HG03457 (cell line): ENCODE data around the gene TSPAN31.

ENCODE experiments used
- ATAC-seq: cut with Tn5 transposase; IDR thresholded peaks from one replicate; pipeline ENCODE4 v1.9.1; 2021; ENCODE audit warnings: moderate number of reproducible peaks; ENCODE audit not compliant: unreplicated experiment

The TSPAN31 gene

GRCh38 chr12:57735198-57735855 lies 9.5 kb upstream of the TSPAN31 start:
- ATAC-seq: no peak

GRCh38 chr12:57735952-57736740 lies 8.7 kb upstream of the TSPAN31 start:
- no peak for ATAC-seq

GRCh38 chr12:57736741-57737466 lies 7.9 kb upstream of the TSPAN31 start:
- no peak for ATAC-seq

- ATAC-seq: no peak
Measured at GRCh38 chr12:57737467-57738460, 7.1 kb upstream of the TSPAN31 start.

- ATAC-seq: no peak
Measured at GRCh38 chr12:57738661-57739237, 6.1 kb upstream of the TSPAN31 start, which contains the start of gene AGAP2. Gene AGAP2 (minus strand): TSS chr12:57738742. CDS start chr12:57738246, 496 bp downstream.

- ATAC-seq: no peak
Measured at GRCh38 chr12:57739387-57739786, 5.5 kb upstream of the TSPAN31 start.

- ATAC-seq: no peak
Measured at GRCh38 chr12:57739914-57740538, 4.8 kb upstream of the TSPAN31 start.

- peak; percentile 41 for ATAC-seq
Measured at GRCh38 chr12:57740656-57741412, 4.0 kb upstream of the TSPAN31 start.

- ATAC-seq: no peak
Measured at GRCh38 chr12:57741413-57741789, 3.4 kb upstream of the TSPAN31 start.

- peak; percentile 51 for ATAC-seq
Measured at GRCh38 chr12:57741844-57742738, 2.7 kb upstream of the TSPAN31 start.

- ATAC-seq: no peak
Measured at GRCh38 chr12:57743769-57744168, 1.1 kb upstream of the TSPAN31 start.

GRCh38 chr12:57744194-57744776 lies 554 bp upstream of the TSPAN31 start:
- ATAC-seq: peak; percentile 32

- no peak for ATAC-seq
Measured at GRCh38 chr12:57745485-57745881, 644 bp downstream of the TSPAN31 start.

- no peak for ATAC-seq
Measured at GRCh38 chr12:57746025-57746424, 1.2 kb downstream of the TSPAN31 start.

GRCh38 chr12:57749061-57749460 lies 4.2 kb downstream of the TSPAN31 start:
- ATAC-seq: no peak

- no peak for ATAC-seq
Measured at GRCh38 chr12:57750561-57751431, 6.0 kb downstream of the TSPAN31 start.

- ATAC-seq: no peak
Measured at GRCh38 chr12:57751432-57751787, 6.6 kb downstream of the TSPAN31 start.
